K562 (cell line): ENCODE results near the gene YARS1. TPM values are rescaled to one million over a fixed set of nuclear protein-coding genes. Genes with fewer than 3 reads are reported as not detected.

Experiments
- ATF7 ChIP-seq: fragments of 450-650 bp; IDR thresholded peaks from 2 replicates; pipeline ENCODE4 v1.7.1; 2014; ENCODE audit warnings: mild to moderate bottlenecking, moderate library complexity
- BACH1 ChIP-seq: fragments of 200-800 bp; sonication (Bioruptor generic); IDR thresholded peaks from 2 replicates; pipeline ENCODE4 v1.6.1; 2016; ENCODE audit warnings: missing genetic modification characterization, missing compliant biosample characterization
- DEAF1 ChIP-seq: fragments of 450-650 bp; formaldehyde crosslinking; IDR thresholded peaks from 2 replicates; pipeline ENCODE4 v1.4.0; 2020; ENCODE audit warnings: mild to moderate bottlenecking, moderate library complexity
- ETS2 ChIP-seq: IDR thresholded peaks from 2 replicates; pipeline ENCODE4 v1.6.1; 2016; ENCODE audit warnings: borderline replicate concordance, missing genetic modification characterization, mild to moderate bottlenecking, moderate library complexity, missing compliant biosample characterization; ENCODE audit not compliant: poor library complexity, severe bottlenecking
- LCOR ChIP-seq: sonication (generic); formaldehyde crosslinking; IDR thresholded peaks from 2 replicates; pipeline ENCODE4 v1.8.0; 2022; ENCODE audit warnings: mild to moderate bottlenecking, missing genetic modification reagents
- MLX ChIP-seq, 2 experiments: fragments of 450-650 bp in 1 of 2; sonication (generic) in 1 of 2; formaldehyde crosslinking; conservative IDR thresholded peaks; 2 replicates each; pipeline versions ENCODE4 v1.4.0 to v1.8.1; 2020 to 2022; ENCODE audit warnings: mild to moderate bottlenecking in 1 of 2, missing genetic modification reagents in 1 of 2
- RNF219 ChIP-seq: fragments of 250-450 bp; sonication (Bioruptor Pico); IDR thresholded peaks from 2 replicates; pipeline ENCODE4 v1.5.0; 2022; ENCODE audit warnings: mild to moderate bottlenecking
- SFPQ ChIP-seq: fragments of 200-400 bp; formaldehyde crosslinking; IDR thresholded peaks from 2 replicates; pipeline ENCODE4 v1.6.1; 2017; ENCODE audit warnings: mild to moderate bottlenecking, low read depth, low read length, moderate library complexity
- SNIP1 ChIP-seq: fragments of 450-650 bp; IDR thresholded peaks from 2 replicates; pipeline ENCODE4 v1.7.1; 2017; ENCODE audit warnings: low read depth, mild to moderate bottlenecking
- XRCC5 ChIP-seq: fragments of 200-400 bp; formaldehyde crosslinking; IDR thresholded peaks from 2 replicates; pipeline ENCODE4 v1.6.1; 2017; ENCODE audit warnings: low read depth, mild to moderate bottlenecking, low read length
- ZNF449 ChIP-seq: fragments of 250-450 bp; sonication (Bioruptor Pico); IDR thresholded peaks from 2 replicates; pipeline ENCODE4 v1.8.0; 2022; ENCODE audit warnings: moderate library complexity, mild to moderate bottlenecking, inconsistent platforms
- ZNF586 ChIP-seq: fragments of 450-650 bp; formaldehyde crosslinking; conservative IDR thresholded peaks from 2 replicates; pipeline ENCODE4 v1.4.0; 2020; ENCODE audit warnings: mild to moderate bottlenecking, moderate library complexity
- ZNF695 ChIP-seq: fragments of 450-650 bp; formaldehyde crosslinking; IDR thresholded peaks from 2 replicates; pipeline ENCODE4 v1.4.0; 2020; ENCODE audit warnings: mild to moderate bottlenecking, moderate library complexity
- ZNF79 ChIP-seq: fragments of 250-450 bp; sonication (Bioruptor Pico); IDR thresholded peaks from 2 replicates; pipeline ENCODE4 v1.4.0; 2020; ENCODE audit warnings: low read depth, mild to moderate bottlenecking, moderate library complexity
- polyA plus RNA-seq, 8 experiments: library from polyadenylated mRNA; depleted of rRNA in 4 of 8; stranded (reverse) in 5 of 8; unstranded in 3 of 8; fragments of >200 nt; fragmentation: Nextera tagmentation in 2 of 8; fragmentation: Illumina TruSeq in 1 of 8; extraction: Ambion mirVana in 2 of 8; extraction: Trizol in 1 of 8; gene quantifications; 2 replicates each; pipeline versions ENCODE4 v1.2.1 to v1.2.3, GENCODE V29; 2011 to 2014; ENCODE audit warnings: inconsistent platforms in 1 of 8, missing spikeins in 1 of 8
- total RNA-seq, 7 experiments: library from RNA; depleted of rRNA in 6 of 7; stranded (reverse); fragments of >200 nt in 6 of 7; fragmentation: Illumina TruSeq in 2 of 7; extraction: Trizol in 2 of 7; gene quantifications; 2 replicates each; pipeline versions ENCODE4 v1.2.1 to v1.2.3, GENCODE V29; 2011 to 2021; ENCODE audit warnings: low replicate concordance in 1 of 7

YARS1 gene
- total and polyA plus RNA-seq, 9 of the 15 experiments (the other 6 are each of a cell fraction or from before 2014, with no cell fraction given): 66.2 to 336 (median 201) TPM

GRCh38 chr1:32773018-32773763 lies 44.0 kb downstream of the YARS1 start (continued):
- TF ChIP-seq LCOR (CRISPR knock-in tag) (peak; percentile 76; the same call in 1 of the 2 replicates), ZNF449 (CRISPR knock-in tag) (no peak), ZNF695 (CRISPR knock-in tag) (0 out of 2 replicates have a peak, but pooled peaks have one; percentile 14), RNF219 (CRISPR knock-in tag) (peak; percentile 5; the same call in 1 of the 2 replicates), ETS2 (no peak), MLX (CRISPR knock-in tag; conservative IDR thresholded peaks at IDR 0.05) (no peak), DEAF1 (CRISPR knock-in tag) (peak; percentile 93), XRCC5 (peak; percentile 87), ZNF586 (CRISPR knock-in tag) (0 out of 2 replicates have a peak, but pooled peaks have one; percentile 29), SNIP1 (no peak), ZNF79 (CRISPR knock-in tag) (no peak), SFPQ (no peak), ATF7 (peak; percentile 67), BACH1 (tag) (no peak)
